Stimulated activated CD4-positive, alpha-beta T cell treated with anti-CD3 and anti-CD28 coated beads, Interleukin-1b, Interleukin-23, amount 100 ng/mL, for 48 hours (primary cell): ENCODE measurements around the gene KIAA0232.
"Not testable (repeated sequence)": the region's sequence is repeated elsewhere in the genome, so short reads cannot be mapped to it uniquely, and the experiment has no call there.

Experiments
- DNase-seq: peaks from one replicate; pipeline ENCODE4 v3.0.0-alpha.2; 2020

Gene KIAA0232

DNA sequence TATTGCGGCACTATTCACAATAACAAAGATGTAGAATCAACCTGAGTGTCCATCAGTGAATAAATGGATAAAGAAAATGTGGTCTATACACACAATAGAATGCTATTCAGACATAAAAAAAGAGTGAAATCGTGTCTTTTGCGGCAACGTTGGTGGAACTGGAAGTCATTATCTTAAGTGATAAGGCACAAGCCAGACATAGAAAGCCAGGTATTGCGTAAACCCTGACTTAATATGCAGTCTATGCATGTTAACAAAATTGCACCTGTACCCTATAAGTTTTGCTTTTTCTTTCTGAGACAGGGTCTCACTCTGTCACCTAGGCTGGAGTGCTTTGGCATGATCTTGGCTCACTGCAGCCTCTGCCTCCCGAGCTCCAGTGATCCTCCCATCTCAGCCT, 28.6 kb downstream of the KIAA0232 start:
- DNase-seq: no peak

DNA sequence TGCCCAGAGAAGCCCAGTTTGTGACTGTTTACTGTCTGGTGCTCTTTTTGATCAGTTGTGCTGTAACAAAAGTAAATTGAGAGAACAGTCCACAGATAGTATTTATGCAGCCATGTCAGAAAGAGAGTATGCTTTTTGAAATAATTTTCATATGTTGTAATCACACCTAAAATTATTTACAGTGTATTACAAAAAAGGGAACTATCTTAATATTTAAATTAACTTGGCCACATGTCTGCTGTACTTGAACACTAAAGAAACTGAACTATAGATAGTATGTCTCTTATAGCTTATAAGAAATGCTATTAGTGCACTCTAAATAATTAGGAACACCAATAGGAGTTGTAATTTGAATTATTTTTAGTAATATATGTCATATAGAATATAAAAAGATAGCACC, 30.2 kb downstream of the KIAA0232 start:
- DNase-seq: no peak

DNA sequence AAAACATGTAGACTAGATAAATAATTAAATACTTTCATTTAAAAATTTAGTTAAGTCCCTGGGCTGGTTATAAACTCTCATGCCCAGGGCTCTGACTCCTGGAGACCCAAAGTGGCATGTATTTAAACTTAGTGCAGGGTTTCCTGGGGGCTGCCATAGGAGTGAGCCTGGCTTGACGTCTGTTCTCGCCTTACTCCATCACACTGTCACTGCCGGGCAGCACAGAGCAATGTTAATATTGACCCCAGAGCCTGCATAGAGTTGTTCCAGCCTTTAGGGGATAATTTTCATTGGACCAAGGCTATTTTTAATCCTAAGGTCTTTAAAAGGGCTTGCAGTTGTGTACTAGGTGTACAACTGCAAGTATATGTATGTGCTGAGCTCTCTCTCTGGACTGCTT, 31.2 kb downstream of the KIAA0232 start:
- no peak for DNase-seq

DNA sequence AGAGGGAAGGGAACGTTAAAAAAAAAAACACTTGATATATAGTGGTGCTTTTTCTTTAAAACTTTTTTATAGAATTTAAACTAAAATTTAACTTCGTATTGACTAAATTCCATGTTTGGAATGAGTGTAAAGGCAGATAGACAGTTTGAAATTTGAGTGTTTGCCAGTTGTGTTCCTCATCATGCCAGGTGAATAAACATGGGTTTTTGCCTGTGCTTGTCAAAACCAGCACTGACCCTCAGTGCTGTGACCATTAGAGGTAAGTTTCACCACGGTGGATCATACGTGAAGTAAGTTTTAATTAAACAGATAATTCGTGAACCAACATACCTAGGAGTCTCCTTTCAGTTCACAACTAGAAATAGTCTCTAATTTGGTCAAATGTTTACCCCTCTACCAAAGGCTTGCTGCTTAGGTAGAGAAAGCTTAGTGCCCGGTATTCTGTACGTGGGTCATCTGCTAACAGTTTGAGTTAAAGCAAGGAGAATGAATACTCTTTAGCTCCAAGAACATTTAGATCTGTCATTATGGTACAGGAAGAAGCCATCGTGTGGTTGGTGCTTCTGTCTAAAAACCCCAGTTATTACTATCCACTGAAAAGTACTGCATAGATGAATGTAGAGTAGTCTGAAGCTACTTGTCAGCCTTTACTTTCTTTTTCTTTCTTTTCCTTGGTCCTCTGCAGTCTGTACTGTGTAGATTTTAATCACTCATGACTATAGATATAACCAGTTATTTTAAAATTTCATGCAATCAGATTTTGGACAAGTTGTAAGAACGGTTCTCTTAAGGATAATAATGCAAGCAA, 32.7 kb downstream of the KIAA0232 start:
- DNase-seq: no peak

DNA sequence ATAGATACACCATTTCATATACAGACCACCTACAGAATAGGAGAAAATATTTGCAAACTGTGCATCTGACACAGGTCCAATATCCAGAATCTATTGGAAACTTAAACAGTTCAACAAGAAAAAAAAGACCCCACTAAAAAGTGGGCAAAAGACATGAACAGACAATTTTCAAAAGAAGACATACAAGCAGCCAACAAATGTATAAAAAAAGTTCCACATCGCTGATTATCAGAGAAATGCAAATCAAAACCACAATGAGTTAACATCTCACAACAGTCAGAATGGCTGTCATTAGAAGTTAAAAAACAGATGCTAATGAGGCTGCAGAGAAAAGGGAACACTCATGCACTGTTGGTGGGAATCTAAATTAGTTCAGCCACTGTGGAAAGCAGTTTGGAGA, 36.8 kb downstream of the KIAA0232 start:
- no peak for DNase-seq

DNA sequence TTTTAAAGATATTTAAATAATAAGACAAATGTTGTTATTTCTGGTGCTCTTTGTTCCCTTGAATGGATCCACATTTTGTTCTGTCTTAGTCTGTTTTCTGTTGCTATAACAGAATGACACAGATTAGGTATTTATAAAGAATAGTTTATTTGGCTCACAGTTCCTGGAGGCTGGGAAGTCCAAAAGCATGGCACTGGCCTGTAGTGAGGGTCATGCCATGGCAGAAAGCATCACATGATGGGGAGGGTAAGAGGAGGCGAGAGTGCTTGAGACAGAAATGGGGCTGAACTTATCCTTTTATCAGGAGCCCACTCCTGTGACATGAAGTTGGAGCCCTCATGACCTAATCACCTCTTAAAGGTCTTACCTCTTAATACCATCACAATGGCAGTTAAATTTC, 38.2 kb downstream of the KIAA0232 start:
- no peak for DNase-seq

DNA sequence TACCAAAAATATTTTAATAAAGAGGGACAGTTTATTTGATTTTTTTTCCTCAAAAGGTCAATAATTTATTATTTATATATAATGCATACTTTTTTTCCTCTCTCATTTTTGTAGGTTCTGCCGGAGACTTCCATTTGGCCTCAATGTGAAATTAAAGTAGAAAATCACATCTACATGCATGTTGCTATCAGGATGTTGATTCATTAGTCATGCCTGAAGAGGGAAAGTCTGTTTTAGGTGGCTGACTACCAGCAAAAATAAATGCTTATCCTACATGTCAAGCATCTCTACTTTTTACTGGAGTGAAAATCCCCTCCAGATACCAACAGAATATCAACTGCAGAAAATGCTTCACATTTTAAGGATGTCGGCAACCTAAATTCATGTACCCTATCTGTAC, 41.5 kb downstream of the KIAA0232 start:
- no peak for DNase-seq

DNA sequence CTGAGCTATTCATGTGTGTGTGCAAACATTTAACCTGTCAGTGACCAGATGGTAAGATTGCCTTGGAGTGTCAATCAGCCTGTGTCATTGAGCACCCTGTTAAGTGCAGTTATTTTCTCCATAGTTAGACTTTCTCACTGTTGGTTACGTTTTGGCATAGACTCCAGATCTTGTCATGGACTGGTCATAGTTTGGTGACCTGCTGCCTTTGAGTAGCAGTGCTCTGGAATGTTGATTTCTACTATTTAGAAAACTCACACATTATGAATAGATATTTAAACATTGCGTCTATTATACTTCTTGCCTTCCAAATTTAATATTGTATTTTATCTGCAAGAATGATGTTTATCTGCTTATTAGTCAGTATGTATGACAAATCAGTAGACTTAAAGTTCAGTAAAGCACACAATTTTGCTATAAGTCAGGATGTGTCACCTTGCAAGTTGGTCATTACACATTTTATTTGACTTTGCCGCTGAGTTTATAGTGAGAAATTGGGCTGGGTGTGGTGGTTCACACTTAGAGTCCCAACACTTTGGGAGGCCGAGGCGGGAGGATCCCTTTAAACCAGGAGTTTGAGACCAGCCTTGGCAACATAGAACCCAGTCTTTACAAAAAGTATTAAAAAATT, 42.4 kb downstream of the KIAA0232 start:
- DNase-seq: no peak

DNA sequence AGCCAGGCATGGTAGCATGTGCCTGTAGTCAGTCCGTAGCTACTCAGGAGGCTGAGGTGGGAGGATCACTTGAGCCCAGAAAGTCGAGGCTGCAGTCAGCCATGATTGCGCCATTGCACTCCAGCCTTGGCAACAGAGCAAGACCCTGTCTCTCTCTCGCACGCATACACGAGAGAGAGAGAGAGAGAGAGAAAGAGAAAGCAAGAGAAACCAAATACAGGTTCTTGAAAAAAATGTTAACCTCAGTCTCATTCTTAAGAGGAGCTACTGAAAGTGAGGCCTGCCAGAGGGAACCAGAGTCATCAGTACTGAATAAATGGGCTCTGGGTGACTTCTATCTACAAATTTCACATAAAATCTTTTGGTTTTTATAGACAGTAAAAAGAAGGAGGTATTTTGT, 42.9 kb downstream of the KIAA0232 start:
- no peak for DNase-seq

DNA sequence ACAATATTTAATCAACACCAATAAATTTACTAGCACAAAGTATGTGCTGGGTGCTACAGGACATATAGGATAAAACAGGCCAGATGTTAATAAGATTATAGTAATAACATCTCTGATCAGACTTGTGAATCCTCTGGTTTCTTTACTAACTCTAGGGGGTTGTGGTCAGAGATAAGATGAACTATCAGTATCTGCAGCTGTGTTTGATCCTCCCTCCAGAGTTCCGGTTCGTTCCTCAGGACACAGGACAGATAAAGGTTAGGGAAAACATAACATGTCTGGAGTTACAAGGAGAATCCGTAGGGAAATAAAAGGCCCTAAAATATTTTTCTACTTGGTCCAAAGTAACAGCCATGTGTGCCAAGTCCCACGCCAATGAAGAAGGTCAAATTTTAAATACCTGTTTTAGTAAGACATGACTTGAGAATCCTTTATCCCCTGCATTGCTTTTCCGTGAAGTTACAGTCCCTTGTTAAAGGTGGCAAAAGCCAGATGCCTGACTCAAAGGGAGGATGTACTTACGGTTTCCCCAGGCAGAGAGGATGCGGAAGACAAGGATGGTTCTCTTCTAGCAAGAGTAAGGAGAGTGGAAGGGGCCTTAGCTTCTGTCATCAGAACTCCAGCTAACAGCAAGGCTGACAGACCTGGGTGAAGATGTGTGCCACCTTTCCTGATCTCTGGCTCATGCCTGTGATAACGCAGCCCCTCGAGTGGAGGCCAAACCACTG, 44.4 kb downstream of the KIAA0232 start:
- DNase-seq: no peak

DNA sequence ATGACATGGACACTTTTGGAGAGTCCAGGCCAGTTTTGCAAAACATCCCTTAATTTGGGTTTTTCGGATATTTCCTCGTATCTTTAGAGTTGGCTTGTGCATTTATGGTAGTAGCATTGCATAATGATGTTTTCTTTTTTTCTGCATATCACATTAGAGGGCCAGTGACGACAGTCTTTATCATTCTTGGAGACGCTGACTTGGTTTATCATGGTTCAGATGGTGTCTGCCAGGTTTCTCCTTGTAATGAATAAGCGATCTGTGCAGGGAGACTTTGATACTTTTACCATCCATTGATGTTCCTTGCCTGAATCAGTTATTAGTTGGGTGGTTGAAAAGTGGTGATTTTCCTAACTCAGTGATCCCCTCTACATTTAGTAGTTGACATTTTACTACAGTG, 46.6 kb downstream of the KIAA0232 start:
- no peak for DNase-seq

DNA sequence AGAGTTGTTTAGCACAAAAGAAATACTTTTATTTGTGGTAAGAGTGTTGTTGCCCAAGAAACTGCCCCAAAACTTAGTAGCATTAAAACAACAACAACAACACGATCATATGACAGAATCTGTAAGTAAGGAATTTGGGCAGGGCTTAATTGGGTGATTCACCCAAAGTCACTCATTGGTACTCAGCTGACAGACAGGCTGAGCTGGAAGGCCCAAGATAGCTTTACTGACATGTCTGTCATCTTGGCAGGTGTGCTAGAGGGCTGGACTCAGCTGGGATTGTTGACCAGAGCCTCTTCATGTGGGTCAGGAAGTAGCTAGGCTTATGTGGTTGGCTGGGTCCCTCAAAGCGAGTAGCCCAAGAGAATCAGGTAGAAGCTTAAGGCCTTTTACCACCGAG, 52.3 kb downstream of the KIAA0232 start:
- no peak for DNase-seq

DNA sequence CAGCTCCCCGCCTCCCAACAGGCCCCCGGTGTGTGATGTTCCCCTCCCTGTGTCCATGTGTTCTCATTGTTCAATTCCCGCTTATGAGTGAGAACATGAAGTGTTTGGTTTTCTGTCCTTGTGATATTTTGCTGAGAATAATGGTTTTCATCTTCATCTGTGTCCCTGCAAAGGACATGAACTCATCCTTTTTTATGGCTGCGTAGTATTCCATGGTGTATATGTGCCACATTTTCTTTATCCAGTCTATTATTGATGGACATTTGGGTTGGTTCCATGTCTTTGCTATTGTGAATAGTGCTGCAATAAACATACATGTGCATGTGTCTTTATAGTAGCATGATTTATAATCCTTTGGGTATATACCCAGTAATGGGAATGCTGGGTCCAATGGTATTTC, 53.1 kb downstream of the KIAA0232 start:
- not testable (repeated sequence) for DNase-seq

DNA sequence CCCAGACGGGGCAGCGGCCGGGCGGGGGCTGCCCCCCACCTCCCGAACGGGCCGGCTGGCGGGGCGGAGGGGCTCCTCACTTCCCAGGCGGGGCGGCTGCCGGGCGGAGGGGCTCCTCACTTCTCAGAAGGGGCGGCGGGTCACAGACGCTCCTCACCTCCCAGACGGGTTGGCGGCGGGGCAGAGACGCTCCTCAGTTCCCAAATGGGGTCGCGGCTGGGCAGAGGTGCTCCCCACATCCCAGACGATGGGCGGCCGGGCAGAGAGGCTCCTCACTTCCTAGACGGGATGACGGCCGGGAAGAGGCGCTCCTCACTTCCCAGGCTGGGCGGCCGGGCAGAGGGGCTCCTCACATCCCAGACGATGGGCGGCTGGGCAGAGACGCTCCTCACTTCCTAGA, 54.6 kb downstream of the KIAA0232 start:
- DNase-seq: not testable (repeated sequence)

DNA sequence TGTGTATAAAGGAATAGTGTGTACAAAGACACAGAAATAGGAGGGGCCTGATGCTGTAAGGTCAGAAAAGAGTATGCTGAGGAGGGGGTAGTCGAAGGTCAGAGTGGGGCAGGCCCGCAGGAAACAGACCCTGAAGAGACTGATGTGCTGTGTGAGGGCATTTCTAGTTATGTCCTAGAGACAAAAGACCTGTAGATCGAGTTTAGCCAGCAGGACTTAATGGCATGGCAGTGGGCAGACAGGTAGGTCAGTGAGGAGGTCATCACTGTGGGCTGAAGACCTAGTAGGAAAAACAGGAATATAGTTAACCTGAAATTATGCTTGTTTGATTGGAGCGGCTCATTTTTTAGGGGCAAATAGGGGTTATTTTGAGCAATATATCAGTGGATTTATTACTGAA, 57.1 kb downstream of the KIAA0232 start:
- DNase-seq: no peak

DNA sequence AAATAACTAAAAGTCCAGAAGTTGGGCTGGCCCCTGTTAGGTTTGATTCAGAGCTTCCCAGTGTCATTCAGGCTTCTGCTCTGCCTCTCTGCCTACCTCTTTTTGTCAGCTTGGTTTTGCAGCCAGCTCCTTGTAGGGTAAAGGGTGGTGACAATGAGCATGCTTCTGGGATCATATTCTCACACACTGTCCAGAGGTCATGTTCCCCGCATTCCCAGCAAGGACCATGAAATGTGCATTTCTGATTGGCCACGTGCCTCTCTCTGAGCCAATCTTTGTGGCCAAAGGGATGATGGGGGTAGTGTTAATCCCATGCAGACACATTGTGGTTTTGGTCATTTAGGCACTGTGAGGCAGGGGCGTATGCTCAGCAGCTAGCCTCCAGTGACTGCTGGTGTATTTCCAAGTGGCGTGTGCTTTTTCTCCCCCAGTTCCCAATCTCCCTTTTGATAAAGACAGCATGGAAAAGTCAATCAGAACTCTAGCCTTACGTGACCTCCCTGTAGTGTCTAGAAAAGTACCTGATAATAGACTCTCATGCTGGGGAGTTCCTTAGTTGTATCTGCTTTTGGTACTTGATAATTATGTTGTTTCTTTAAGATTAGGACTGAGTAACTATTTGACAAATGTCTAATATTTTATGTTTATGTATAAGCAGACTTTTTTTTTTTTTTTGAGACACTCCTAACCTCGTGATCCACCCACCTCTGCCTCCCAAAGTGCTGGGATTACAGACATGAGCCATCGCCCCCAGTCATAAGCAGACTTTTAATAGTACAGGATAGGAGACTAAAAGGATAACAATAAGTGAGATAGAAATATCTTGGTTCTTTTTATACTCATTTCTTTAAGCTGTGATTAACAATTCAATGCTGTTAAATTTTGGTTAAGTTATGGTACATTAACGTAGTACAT, 57.8 kb downstream of the KIAA0232 start:
- no peak for DNase-seq

DNA sequence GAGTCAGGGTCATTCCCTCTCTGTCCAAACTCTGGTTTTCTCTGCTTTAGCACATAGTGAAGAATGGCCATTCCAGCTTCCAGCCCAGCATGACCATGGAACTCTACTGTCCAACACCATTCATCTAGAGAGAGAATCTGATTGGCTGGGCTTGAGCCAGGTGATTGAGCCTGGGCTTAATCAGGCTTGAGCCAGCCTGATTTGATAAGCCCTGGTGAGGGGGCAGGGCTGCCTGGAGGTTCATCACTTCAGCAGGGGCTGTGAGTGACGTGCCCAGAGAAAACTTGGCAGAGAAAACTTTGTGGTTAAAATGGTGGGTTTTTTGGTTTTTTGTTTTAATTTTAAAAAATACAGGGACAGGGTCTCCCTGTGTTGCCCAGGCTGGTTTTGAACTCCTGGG, 62.5 kb downstream of the KIAA0232 start:
- no peak for DNase-seq

DNA sequence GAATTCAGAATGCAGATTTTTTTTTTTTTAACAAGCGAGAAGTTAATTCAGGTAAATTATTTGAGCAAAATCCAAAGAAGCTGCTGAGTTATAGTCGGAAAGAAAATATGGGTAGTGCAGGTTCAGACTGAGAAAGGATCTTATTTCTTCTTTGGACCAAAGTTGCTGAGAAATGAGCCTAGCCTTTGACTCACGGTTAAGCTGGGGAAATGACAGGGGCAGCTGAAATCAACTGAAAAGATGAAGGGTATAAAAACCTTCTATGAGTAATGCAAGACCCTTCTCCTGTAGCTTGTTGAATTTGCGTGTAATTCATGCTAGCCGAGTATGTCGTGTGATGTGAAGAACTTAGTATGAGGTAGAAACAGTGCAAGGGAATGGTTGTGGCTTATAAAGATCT, 63.0 kb downstream of the KIAA0232 start:
- no peak for DNase-seq

DNA sequence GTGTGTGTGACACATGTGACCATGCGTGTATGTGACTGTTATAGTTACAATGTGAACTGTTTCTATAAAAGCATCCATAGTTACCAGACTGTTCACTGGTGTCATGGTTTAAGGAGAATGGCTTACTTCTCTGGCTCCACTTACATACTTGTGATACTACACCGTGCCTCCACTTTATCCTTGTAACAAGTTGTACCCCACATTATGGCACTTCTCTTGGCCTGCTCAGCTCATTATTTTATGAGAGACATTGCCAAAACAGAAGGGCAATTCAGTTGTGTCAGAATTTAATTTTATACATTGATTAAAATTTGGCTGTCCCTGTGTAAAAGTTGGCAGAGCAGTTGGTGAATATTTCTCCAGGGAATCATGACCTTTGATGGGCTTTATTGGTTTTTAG, 64.7 kb downstream of the KIAA0232 start:
- no peak for DNase-seq

DNA sequence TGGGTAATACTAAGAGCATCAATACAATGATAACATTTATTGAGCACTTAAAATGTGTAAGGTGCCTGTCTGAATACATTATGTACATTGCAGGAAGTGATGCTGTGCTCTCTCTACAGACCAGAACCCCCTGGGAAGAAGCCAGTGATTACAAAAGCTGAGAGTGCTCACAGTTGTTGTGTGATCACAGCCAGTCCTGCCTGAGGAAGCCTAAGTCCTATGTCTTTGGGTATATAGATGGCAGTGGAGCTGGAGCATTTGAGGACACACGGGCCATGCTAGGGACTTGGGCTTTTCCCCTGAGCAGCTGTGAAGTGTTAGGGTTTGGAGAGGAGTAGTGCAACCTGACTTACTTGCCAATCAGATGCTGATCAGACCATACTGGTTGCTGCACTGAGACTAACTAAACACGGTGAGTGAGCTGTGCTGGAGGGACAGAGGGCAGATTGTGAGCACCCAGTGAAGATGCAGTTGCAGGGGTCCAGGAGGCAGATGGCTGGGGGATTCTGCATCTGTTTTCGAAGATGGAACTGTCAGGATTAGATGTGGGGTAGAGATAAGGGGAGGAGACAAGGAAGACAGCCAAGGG, 66.3 kb downstream of the KIAA0232 start:
- no peak for DNase-seq

DNA sequence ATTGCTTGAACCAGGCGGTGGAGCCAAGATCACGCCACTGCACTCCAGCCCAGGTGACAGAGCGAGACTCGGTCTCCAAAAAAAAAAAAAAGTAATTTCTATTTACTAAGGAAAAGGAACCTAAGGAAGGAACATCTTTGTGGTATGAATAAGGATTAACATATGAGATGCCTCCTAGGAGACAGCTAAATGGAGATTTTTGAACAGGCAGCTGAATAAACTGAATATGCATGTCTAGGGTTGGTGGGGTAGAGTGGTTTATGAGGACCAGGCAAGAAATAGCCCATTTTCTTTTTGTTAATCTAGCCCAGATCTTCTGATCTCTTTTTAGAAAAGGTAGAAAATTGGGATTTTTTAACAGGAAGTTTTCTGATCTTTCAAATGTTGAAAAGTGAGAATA, 67.2 kb downstream of the KIAA0232 start:
- no peak for DNase-seq

DNA sequence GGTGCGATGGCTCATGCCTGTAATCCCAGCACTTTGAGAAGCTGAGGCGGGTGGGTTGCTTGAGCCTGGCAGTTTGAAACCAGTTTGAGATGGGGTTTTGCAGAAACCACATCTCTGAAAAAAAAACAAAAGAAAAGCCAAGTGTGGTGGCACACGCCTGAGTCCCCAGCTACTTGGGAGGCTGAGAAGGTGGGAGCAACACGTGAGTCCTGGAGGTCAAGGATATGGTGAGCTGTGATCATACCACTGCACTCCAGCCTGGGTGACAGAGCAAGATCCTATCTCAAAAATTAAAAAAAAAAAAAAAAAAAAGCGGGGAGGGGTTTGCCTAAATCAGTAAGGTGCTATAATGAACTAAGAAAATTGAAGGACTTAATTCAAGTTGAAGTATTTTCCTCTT, 68.9 kb downstream of the KIAA0232 start:
- no peak for DNase-seq

DNA sequence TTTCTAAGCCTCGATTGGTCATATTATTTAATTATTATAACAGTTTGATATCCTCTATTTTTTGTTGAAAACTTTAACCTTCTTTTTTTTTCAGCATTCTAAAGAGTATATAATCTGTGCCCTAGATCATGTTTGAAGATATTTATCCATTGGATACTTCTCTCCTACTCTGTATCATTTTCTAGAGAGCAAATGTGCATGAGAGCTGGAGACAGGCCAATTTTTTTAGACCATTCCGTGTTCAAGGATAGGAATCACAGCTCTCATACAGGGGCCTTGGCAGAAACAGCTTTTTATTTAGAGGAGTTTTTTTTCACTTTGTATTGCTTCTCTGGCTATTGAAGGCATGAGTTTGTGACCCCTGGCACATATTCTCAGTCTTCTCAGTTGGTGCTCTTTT, 69.4 kb downstream of the KIAA0232 start:
- DNase-seq: no peak
